Smooth muscle cell (in vitro differentiated cells): ENCODE data around the gene EIF2B5. TPM values are rescaled to one million over a fixed set of nuclear protein-coding genes. Genes with fewer than 3 reads are reported as not detected.

Experiments used
- DNase-seq: peaks from one replicate; lab custom pipeline; 2025; ENCODE audit not compliant: unreplicated experiment; lab: John Stamatoyannopoulos, UW
- H2AFZ ChIP-seq: fragments of 200-600 bp; sonication (generic); 2 replicates; pipeline ENCODE4 v1.6.0; 2016; ENCODE audit warnings: antibody characterized with exemption, low read depth, mild to moderate bottlenecking
- H3F3A ChIP-seq: fragments of 200-600 bp; sonication (generic); 2 replicates; pipeline ENCODE4 v1.6.0; 2017; ENCODE audit warnings: antibody characterized with exemption, low read depth
- H3K27ac ChIP-seq: fragments of 200-600 bp; sonication (generic); 2 replicates; pipeline ENCODE4 v1.5.1; 2016; ENCODE audit warnings: low read depth, mild to moderate bottlenecking
- H3K27me3 ChIP-seq: fragments of 200-600 bp; sonication (generic); 2 replicates; pipeline ENCODE4 v1.6.1; 2016; ENCODE audit warnings: low read depth, mild to moderate bottlenecking
- H3K36me3 ChIP-seq: fragments of 200-600 bp; sonication (generic); 2 replicates; pipeline ENCODE4 v1.5.1; 2016; ENCODE audit warnings: low read depth
- H3K4me1 ChIP-seq: fragments of 200-600 bp; sonication (generic); 2 replicates; pipeline ENCODE4 v1.5.1; 2016; ENCODE audit warnings: low read depth
- H3K4me2 ChIP-seq: fragments of 200-600 bp; sonication (generic); 2 replicates; pipeline ENCODE4 v1.6.0; 2016; ENCODE audit warnings: mild to moderate bottlenecking
- H3K4me3 ChIP-seq: fragments of 200-600 bp; sonication (generic); 2 replicates; pipeline ENCODE4 v1.5.1; 2016; ENCODE audit warnings: mild to moderate bottlenecking
- H3K79me2 ChIP-seq: fragments of 200-600 bp; sonication (generic); 2 replicates; pipeline ENCODE4 v1.6.0; 2016; ENCODE audit warnings: low read depth, mild to moderate bottlenecking
- H3K9ac ChIP-seq: fragments of 200-600 bp; sonication (generic); 2 replicates; pipeline ENCODE4 v1.6.0; 2016; ENCODE audit warnings: low read depth
- H3K9me3 ChIP-seq: fragments of 200-600 bp; sonication (generic); replicated peaks from 2 replicates; pipeline ENCODE4 v1.5.1; 2016; ENCODE audit warnings: low read depth
- H4K20me1 ChIP-seq: fragments of 200-600 bp; sonication (generic); 2 replicates; pipeline ENCODE4 v1.6.0; 2016; ENCODE audit warnings: low read depth
- CTCF ChIP-seq: fragments of 200-600 bp; sonication (generic); IDR thresholded peaks from 2 replicates; pipeline ENCODE4 v1.5.1; 2017; ENCODE audit warnings: borderline replicate concordance, mild to moderate bottlenecking, antibody characterized with exemption; ENCODE audit not compliant: insufficient read depth, poor library complexity, severe bottlenecking
- WGBS: methylation state at CpG from one replicate; pipeline ENCODE4 v1.1.7; 2016; ENCODE audit warnings: low lambda C conversion rate; 5-methylcytosine and 5-hydroxymethylcytosine counted together
- polyA plus RNA-seq: library from polyadenylated mRNA; unstranded; fragments of >200 nt; fragmentation: Nextera tagmentation; extraction: Ambion mirVana; gene quantifications from 2 replicates; pipeline ENCODE4 v1.2.1, GENCODE V29; 2016
- total RNA-seq: library from RNA; depleted of rRNA; stranded (reverse); fragments of >200 nt; gene quantifications from 2 replicates; pipeline ENCODE4 v1.2.3, GENCODE V29; 2014

The EIF2B5 gene
- total and polyA plus RNA-seq, 2 experiments from 2014 or later: 25.3 to 32.3 TPM

- 26% methylated on average over 3 of the region's 3 CpGs for WGBS
- peaks cover 12% of the 10 kb centered on the region for H3K4me1 ChIP-seq
- peak overlapping the region; percentile 85 for H3K9ac ChIP-seq
- DNase-seq: no peak
- peak overlapping the region; percentile 89 for H3K27ac ChIP-seq
- peaks cover 10% of the 10 kb centered on the region for H3K36me3 ChIP-seq
- peak overlapping the region; percentile 100 for H3K4me2 ChIP-seq
- peak overlapping the region; percentile 94 for H3K4me3 ChIP-seq
- no peak for TF ChIP-seq CTCF
- H3F3A ChIP-seq: peaks cover 34% of the 10 kb centered on the region
- peaks cover 52% of the 10 kb centered on the region for H3K79me2 ChIP-seq
- H4K20me1 ChIP-seq: peaks cover 60% of the 10 kb centered on the region
- no peaks in the 10 kb centered on the region for H3K27me3 ChIP-seq
- no peak overlapping the region for H2AFZ ChIP-seq
- H3K9me3 ChIP-seq: no peaks in the 10 kb centered on the region
Observed at GRCh38 chr3:184186902-184187207, 51.7 kb downstream of the EIF2B5 start.

- Histone ChIP-seq H3K4me3 (no peak overlapping the region), H4K20me1 (peaks cover 48% of the 10 kb centered on the region), H3K27ac (no peak overlapping the region), H3K9ac (no peak overlapping the region), H3K9me3 (no peaks in the 10 kb centered on the region), H3K79me2 (peaks cover 46% of the 10 kb centered on the region), H2AFZ (no peak overlapping the region), H3F3A (peaks cover 22% of the 10 kb centered on the region), H3K36me3 (peaks cover 1% of the 10 kb centered on the region), H3K27me3 (no peaks in the 10 kb centered on the region), H3K4me2 (no peak overlapping the region), H3K4me1 (peaks cover 12% of the 10 kb centered on the region)
- TF ChIP-seq CTCF: no peak
- no peak for DNase-seq
- 95% methylated on average over 17 of the region's 17 CpGs for WGBS
Observed at GRCh38 chr3:184188080-184188479, 52.9 kb downstream of the EIF2B5 start.

GRCh38 chr3:184189421-184189820 is 54.3 kb downstream of the EIF2B5 start:
- H4K20me1 ChIP-seq: peaks cover 40% of the 10 kb centered on the region
- H3K4me3 ChIP-seq: no peak overlapping the region
- TF ChIP-seq CTCF: no peak
- no peaks in the 10 kb centered on the region for H3K9me3 ChIP-seq
- H3K27ac ChIP-seq: no peak overlapping the region
- H3K4me1 ChIP-seq: peaks cover 12% of the 10 kb centered on the region
- DNase-seq: no peak
- H3K4me2 ChIP-seq: no peak overlapping the region
- no peaks in the 10 kb centered on the region for H3K27me3 ChIP-seq
- H3K9ac ChIP-seq: no peak overlapping the region
- H3K79me2 ChIP-seq: peaks cover 44% of the 10 kb centered on the region
- H3K36me3 ChIP-seq: no peaks in the 10 kb centered on the region
- 96% methylated on average over 13 of the region's 13 CpGs for WGBS
- H2AFZ ChIP-seq: no peak overlapping the region
- H3F3A ChIP-seq: peaks cover 8% of the 10 kb centered on the region

- Histone ChIP-seq H3K27ac (no peak overlapping the region), H3K79me2 (peaks cover 26% of the 10 kb centered on the region), H3K4me3 (no peak overlapping the region), H3K36me3 (no peaks in the 10 kb centered on the region), H2AFZ (no peak overlapping the region), H3K9me3 (no peaks in the 10 kb centered on the region), H3K27me3 (no peaks in the 10 kb centered on the region), H3F3A (no peaks in the 10 kb centered on the region), H3K9ac (no peak overlapping the region), H4K20me1 (peaks cover 29% of the 10 kb centered on the region), H3K4me2 (no peak overlapping the region), H3K4me1 (no peaks in the 10 kb centered on the region)
- TF ChIP-seq CTCF: no peak
- no peak for DNase-seq
- WGBS: over 99% methylated on average over 10 of the region's 10 CpGs
Observed at GRCh38 chr3:184192889-184193288, 57.7 kb downstream of the EIF2B5 start.
